ENCODE data around the gene ARID4B.
"Not testable (repeated sequence)": the region's sequence is repeated elsewhere in the genome, so short reads cannot be mapped to it uniquely, and the experiment has no call there.

ARID4B gene

GRCh38 chr1:235327559-235328270, at the start of gene ARID4B:
Gene ARID4B (minus strand): TSS chr1:235328179. CDS start chr1:235326919, 1,260 bp downstream.
- DNase-seq, result no peak

- DNase-seq, result no peak
Measured at GRCh38 chr1:235375919-235376605, 48.1 kb upstream of the ARID4B start.

- DNase-seq, result no peak
Measured at GRCh38 chr1:235369802-235370201, 41.8 kb upstream of the ARID4B start.

- DNase-seq, result no peak
Measured at GRCh38 chr1:235368428-235368827, 40.4 kb upstream of the ARID4B start.

- DNase-seq, result peak; percentile 72 to 95
Measured at GRCh38 chr1:235367000-235367908, 39.3 kb upstream of the ARID4B start, which contains the start of gene TBCE. Gene TBCE (plus strand): TSS chr1:235367427. CDS start chr1:235380050, 12,623 bp downstream.

- DNase-seq, result no peak
Measured at GRCh38 chr1:235366286-235366685, 38.3 kb upstream of the ARID4B start.

GRCh38 chr1:235364189-235364588, 36.2 kb upstream of the ARID4B start:
- not testable (repeated sequence) for DNase-seq

GRCh38 chr1:235358899-235359298, 30.9 kb upstream of the ARID4B start:
- DNase-seq, result no peak

GRCh38 chr1:235357485-235358373, 29.8 kb upstream of the ARID4B start:
- no peak for DNase-seq

GRCh38 chr1:235351898-235352297, 23.9 kb upstream of the ARID4B start:
- no peak for DNase-seq

GRCh38 chr1:235351441-235351840, 23.5 kb upstream of the ARID4B start:
- no peak for DNase-seq

- no peak for DNase-seq
Measured at GRCh38 chr1:235343726-235344125, 15.7 kb upstream of the ARID4B start.

GRCh38 chr1:235342471-235342870, 14.5 kb upstream of the ARID4B start:
- no peak for DNase-seq

- no peak for DNase-seq
Measured at GRCh38 chr1:235342039-235342438, 14.1 kb upstream of the ARID4B start.

GRCh38 chr1:235341334-235341733, 13.4 kb upstream of the ARID4B start:
- no peak for DNase-seq

GRCh38 chr1:235339746-235340145, 11.8 kb upstream of the ARID4B start:
- no peak for DNase-seq

- DNase-seq, result no peak
Measured at GRCh38 chr1:235336903-235337302, 8.9 kb upstream of the ARID4B start.

GRCh38 chr1:235331401-235331800, 3.4 kb upstream of the ARID4B start:
- DNase-seq, result no peak

- DNase-seq, result no peak
Measured at GRCh38 chr1:235330918-235331285, 2.9 kb upstream of the ARID4B start.

GRCh38 chr1:235329139-235329902, 1.3 kb upstream of the ARID4B start:
- DNase-seq, result no peak
